ENCODE results near the gene KRT78. TPM values are rescaled to one million over a fixed set of nuclear protein-coding genes. Genes with fewer than 3 reads are reported as not detected.

KRT78 gene
- total RNA-seq, 3 donors from 2014 or later (not counting 1 experiment from before 2014, with no cell fraction given) = not detected

DNA sequence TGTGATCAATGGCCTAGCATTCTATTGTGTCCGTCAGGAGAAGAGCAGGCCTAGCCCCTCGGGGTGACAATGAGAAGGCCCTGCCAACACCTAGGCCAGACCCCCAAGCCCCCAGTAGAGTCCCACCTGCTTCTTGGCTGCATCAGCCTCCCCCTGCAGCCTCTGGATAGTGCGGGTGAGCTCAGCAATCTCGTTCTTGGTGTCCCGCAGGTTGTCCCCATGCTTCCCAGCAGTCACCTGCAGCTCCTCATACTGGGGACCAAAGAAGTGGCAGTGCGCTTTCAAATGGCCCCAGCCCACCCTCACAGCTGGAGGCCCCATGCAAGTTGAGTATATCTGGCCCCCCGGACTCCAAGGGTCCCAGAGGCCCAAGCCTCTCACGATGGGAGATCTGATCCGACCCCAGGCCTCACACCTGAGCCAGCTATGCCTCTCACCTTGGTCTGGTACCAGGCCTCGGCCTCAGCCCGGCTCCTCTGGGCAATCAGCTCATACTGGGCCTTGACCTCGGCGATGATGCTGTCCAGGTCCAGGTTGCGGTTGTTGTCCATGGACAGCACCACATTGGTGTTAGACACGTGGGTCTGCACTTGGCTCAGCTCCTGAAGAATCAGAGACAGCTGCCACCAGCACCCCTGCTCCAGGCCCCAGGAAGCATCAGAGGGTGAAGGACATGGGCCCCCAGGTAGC, 24.9 kb downstream of the KRT78 start:
- no peak for ATAC-seq
- no peaks in the 10 kb centered on the region for H3K36me3 ChIP-seq (ENCODE audit: control insufficient read depth, insufficient read depth, low read length)
- H3K4me3 Mint-ChIP-seq = no peak overlapping the region
- WGBS (ENCODE audit: insufficient coverage) = 88% methylated on average over 15 of the region's 15 CpGs
- intact Hi-C loops (cut with micrococcal nuclease) = no loop called here
- no peak overlapping the region for H3K4me3 ChIP-seq (ENCODE audit: low read length)
- no peaks in the 10 kb centered on the region for H3K36me3 Mint-ChIP-seq
- no peak overlapping the region for H3K27ac Mint-ChIP-seq
- H3K9me3 Mint-ChIP-seq = no peaks in the 10 kb centered on the region
- H3K27me3 Mint-ChIP-seq (ENCODE audit: low read depth in 2 of 2) = peaks cover 0 to 5% of the 10 kb centered on the region in 2 donors
- no peak for TF ChIP-seq CTCF (IDR thresholded peaks at IDR 0.05)
- H3K9me3 ChIP-seq (ENCODE audit: control insufficient read depth, insufficient read depth, low read length) = no peaks in the 10 kb centered on the region
- peaks cover 6 to 7% of the 10 kb centered on the region in 2 donors for H3K4me1 Mint-ChIP-seq
- H3K27ac ChIP-seq (ENCODE audit: low read length) = no peak overlapping the region
- H3K4me1 ChIP-seq (ENCODE audit: control insufficient read depth, insufficient read depth, low read length) = no peaks in the 10 kb centered on the region
- no peak for DNase-seq
- no peaks in the 10 kb centered on the region for H3K27me3 ChIP-seq (ENCODE audit: control insufficient read depth, insufficient read depth, low read length)

DNA sequence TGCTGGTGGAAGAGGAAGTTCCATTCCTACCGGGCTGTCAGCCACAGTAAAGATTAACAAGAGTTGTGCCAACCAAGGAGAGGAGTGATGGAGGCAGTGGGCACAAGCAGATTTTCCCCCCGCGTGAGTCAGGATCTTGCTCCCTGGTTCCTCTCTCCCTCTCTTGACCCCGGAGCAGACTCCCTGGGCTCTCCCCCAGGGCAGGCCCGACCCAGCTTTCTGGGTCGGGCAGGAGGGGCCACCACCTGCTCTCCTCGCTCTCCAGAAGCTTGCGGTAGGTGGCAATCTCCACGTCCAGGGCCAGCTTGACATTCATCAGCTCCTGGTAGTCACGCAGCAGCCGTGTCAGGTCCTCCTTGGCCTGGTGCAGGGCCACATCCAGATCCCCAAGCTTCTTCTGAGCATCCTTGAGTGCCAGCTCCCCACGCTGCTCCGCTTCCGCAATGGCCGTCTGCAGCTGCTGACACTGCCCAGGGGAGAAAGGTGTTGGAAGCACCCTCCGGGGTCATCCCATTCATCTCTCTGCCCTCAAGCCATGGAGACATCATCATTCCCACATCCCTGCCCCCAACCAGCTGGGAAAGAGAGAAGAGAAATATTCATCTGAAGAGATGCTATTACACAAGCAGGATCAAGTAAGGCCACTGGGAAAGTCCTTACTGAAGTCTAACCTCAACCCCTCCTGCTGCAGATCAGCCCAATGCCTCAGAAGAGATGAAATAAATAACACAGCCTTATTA, 25.9 kb downstream of the KRT78 start:
- DNase-seq (no peak), ATAC-seq (no peak)
- no peak for TF ChIP-seq CTCF (IDR thresholded peaks at IDR 0.05)
- Histone ChIP-seq H3K4me3 (ENCODE audit: low read length) (no peak overlapping the region), H3K36me3 (ENCODE audit: control insufficient read depth, insufficient read depth, low read length) (no peaks in the 10 kb centered on the region), H3K27me3 (ENCODE audit: control insufficient read depth, insufficient read depth, low read length) (no peaks in the 10 kb centered on the region), H3K27ac (ENCODE audit: low read length) (no peak overlapping the region), H3K9me3 (ENCODE audit: control insufficient read depth, insufficient read depth, low read length) (no peaks in the 10 kb centered on the region), H3K4me1 (ENCODE audit: control insufficient read depth, insufficient read depth, low read length) (no peaks in the 10 kb centered on the region)
- Mint-ChIP-seq H3K27me3 (ENCODE audit: low read depth in 2 of 2) (peaks cover 4 to 8% of the 10 kb centered on the region in 2 donors), H3K9me3 (no peaks in the 10 kb centered on the region), H3K36me3 (no peaks in the 10 kb centered on the region), H3K4me1 (peaks cover 0 to 8% of the 10 kb centered on the region in 2 donors), H3K4me3 (no peak overlapping the region), H3K27ac (no peak overlapping the region)
- WGBS (ENCODE audit: insufficient coverage) = 72% methylated on average over 16 of the region's 16 CpGs
- intact Hi-C loops (cut with micrococcal nuclease) = no loop called here

GRCh38 chr12:52821826-52822660, 26.8 kb downstream of the KRT78 start:
- peaks cover 8 to 13% of the 10 kb centered on the region in 2 donors for H3K27me3 Mint-ChIP-seq (ENCODE audit: low read depth in 2 of 2)
- no peak overlapping the region for H3K27ac Mint-ChIP-seq
- intact Hi-C loops (cut with micrococcal nuclease) = no loop called here
- 87% methylated on average over 10 of the region's 10 CpGs for WGBS (ENCODE audit: insufficient coverage)
- peaks cover 0 to 16% of the 10 kb centered on the region in 2 donors for H3K4me1 Mint-ChIP-seq
- H3K4me3 ChIP-seq (ENCODE audit: low read length) = no peak overlapping the region
- no peak for TF ChIP-seq CTCF (IDR thresholded peaks at IDR 0.05)
- H3K4me3 Mint-ChIP-seq = no peak overlapping the region
- ATAC-seq (no peak), DNase-seq (no peak)
- H3K27ac ChIP-seq (ENCODE audit: low read length) = no peak overlapping the region
- no peaks in the 10 kb centered on the region for H3K4me1 ChIP-seq (ENCODE audit: control insufficient read depth, insufficient read depth, low read length)
- H3K9me3 Mint-ChIP-seq = no peaks in the 10 kb centered on the region
- no peaks in the 10 kb centered on the region for H3K9me3 ChIP-seq (ENCODE audit: control insufficient read depth, insufficient read depth, low read length)
- no peaks in the 10 kb centered on the region for H3K36me3 ChIP-seq (ENCODE audit: control insufficient read depth, insufficient read depth, low read length)
- H3K36me3 Mint-ChIP-seq = no peaks in the 10 kb centered on the region
- no peaks in the 10 kb centered on the region for H3K27me3 ChIP-seq (ENCODE audit: control insufficient read depth, insufficient read depth, low read length)

Data from natural killer cell (primary cell).